Prostate gland (tissue), 2 donors: ENCODE measurements around the gene ZNF169.

Experiments
- POLR2A ChIP-seq: fragments of 450-650 bp; IDR thresholded peaks from one replicate; pipeline ENCODE4 v1.6.1; 2016; ENCODE audit warnings: antibody characterized with exemption, mild to moderate bottlenecking
- POLR2AphosphoS5 ChIP-seq: sonication (generic); formaldehyde crosslinking; IDR thresholded peaks from one replicate; pipeline ENCODE4 v1.6.1; 2017; ENCODE audit warnings: antibody characterized with exemption
- TF ChIP-seq, protein P1 (sequence below), 4 experiments: fragments of 200-600 bp in 2 of 4; fragments of 450-650 bp in 2 of 4; sonication (generic) in 2 of 4; IDR thresholded peaks; 1 replicate in 3 of 4; 2 replicates in 1 of 4; pipeline ENCODE4 v1.5.1; 2016 to 2019; ENCODE audit warnings: antibody characterized with exemption in 4 of 4, mild to moderate bottlenecking in 2 of 4, moderate library complexity in 2 of 4

GRCh38 chr9:94245651-94246050 lies 13.4 kb upstream of the ZNF169 start:
- no peak for TF ChIP-seq POLR2AphosphoS5
- TF ChIP-seq, protein P1, sequence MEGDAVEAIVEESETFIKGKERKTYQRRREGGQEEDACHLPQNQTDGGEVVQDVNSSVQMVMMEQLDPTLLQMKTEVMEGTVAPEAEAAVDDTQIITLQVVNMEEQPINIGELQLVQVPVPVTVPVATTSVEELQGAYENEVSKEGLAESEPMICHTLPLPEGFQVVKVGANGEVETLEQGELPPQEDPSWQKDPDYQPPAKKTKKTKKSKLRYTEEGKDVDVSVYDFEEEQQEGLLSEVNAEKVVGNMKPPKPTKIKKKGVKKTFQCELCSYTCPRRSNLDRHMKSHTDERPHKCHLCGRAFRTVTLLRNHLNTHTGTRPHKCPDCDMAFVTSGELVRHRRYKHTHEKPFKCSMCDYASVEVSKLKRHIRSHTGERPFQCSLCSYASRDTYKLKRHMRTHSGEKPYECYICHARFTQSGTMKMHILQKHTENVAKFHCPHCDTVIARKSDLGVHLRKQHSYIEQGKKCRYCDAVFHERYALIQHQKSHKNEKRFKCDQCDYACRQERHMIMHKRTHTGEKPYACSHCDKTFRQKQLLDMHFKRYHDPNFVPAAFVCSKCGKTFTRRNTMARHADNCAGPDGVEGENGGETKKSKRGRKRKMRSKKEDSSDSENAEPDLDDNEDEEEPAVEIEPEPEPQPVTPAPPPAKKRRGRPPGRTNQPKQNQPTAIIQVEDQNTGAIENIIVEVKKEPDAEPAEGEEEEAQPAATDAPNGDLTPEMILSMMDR (IDR thresholded peaks at IDR 0.05), result no peak
- TF ChIP-seq POLR2A, result no peak
